ENCODE results near the gene GOT2. TPM values are rescaled to one million over a fixed set of nuclear protein-coding genes. Genes with fewer than 3 reads are reported as not detected.
A peak's percentile ranks its signal among the peaks of the same experiment; 100 is the strongest.
"Not testable (repeated sequence)": the region's sequence is repeated elsewhere in the genome, so short reads cannot be mapped to it uniquely, and the experiment has no call there.

Gene GOT2
- polyA plus RNA-seq, 10 donors: 49.0 to 64.0 (median 53.3) TPM

DNA sequence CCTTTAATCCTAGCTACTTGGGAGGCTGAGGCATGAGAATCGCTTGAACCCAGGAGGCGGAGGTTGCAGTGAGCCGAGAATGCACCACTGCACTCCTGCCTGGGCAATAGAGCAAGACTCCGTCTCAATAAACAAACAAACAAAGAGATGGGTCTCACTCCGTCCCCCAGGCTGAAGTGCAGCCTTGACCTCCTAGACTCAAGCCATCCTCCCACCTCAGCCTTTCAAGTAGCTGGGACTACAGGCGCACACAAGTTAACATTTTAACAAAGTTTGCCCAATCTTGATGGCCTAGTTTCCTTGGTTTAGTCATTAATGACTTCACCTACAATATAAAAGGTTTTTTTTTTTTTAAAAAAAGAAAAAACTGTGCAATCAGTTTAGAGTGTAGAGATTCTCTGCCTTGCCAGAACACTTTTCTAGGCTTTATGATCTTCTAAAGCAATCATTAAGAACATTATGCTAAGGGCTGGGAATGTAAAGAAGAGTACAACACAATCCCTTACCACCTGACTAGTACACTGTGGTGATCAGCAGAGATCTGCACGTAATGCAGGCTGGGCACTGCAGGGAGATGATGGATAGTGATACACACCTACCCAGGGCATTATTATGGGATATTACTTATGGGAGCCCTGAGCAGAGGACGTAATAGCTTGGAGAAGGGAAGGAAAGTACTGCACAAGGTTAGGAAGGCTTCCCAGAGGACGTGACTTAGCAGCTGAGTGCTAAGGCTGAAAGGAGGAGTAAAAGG is 6.9 kb downstream of the GOT2 start:
- DNase-seq: no peak

DNA sequence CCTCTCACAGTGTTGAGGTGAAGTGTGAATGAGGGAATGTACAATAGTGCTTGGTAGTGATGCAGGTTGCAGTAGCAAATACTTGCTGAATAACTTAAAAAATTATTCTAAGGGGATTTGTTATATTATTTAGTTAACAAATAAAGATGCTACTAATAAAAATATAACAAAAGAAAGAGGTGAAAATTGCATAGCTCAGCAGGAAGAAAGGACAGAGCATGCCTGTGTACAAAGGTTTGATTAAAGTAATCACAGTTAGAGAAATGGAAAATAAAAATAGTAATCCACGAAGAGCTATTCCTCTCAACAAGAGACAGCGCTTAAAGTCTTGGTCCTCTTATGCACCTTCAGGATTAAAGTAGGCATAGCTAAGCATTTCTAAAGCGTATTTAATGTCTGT is 11.0 kb downstream of the GOT2 start:
- no peak for DNase-seq

DNA sequence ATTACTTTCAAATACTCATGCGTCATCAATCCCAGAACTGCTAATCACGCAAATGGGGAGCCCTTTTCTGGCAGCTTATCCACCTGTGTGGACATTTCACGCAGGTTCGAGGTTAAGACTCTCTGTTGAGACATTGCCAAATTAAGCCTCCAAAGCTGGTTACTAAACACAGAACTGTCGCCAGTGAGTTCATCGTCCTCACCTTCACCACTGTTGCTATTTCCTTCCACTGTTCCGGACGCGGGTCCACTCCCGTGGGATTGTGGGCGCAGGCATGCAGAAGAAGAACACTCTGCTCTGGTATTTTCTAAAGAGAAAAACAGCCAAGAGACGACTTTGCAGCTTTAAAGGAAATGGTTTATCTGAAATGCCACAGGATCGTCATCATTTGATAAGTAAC is 16.1 kb downstream of the GOT2 start:
- no peak for DNase-seq

DNA sequence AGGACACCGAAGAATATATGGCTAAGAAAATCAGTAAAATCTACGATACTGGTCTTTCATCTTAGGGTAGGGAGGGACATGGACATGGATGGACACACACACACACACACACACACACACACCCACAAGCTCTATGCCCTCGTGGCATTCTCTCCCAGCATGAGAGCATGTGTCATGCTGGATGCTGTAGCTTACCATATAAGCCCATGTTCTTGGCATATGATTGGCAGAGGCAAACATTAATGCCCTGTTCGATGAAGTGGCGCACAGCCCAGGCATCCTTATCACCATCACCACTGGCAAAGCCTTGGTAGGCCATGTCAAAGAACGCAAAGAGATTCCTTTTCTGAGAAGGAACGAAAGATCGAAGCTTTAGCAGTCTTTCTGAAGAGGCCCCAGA is 17.6 kb downstream of the GOT2 start:
- no peak for DNase-seq

DNA sequence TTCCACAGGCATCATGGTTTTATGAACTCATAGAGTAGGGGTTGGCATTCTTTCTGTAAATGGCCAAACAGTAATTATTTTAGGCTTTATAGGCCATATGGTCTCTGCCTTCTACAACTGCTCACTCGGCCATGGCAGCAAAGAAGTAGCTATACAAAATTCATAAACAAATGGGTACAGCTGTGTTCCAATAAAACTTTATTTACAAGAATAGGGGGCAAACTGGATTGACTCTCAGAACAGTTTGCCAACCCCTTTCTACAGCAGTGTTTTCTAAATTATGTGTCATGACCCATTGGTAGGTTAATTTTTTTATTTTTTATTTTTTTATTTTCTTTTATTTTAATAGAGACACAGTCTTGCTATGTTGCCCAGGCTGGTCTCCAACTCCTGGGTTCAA is 20.4 kb downstream of the GOT2 start:
- DNase-seq: no peak

DNA sequence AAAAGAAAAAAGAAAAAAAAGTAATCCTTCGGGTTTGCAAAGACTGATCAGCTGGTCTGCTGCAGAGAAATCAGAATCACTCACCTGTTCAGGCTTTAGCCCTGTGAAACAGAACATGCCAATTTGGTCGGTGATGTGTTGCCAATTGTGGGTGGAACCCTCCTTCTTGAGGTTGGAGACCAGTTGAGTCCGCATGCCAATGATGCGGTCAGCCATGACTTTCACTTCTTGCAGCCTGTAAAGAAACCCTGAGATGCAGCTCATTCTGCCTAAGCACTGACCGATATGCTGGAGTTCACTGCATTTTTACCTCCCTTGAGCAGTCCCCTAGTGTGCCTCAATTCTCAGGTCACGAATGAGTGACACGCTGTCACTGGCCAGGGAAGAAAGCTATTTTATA is 24.8 kb downstream of the GOT2 start:
- no peak for DNase-seq

DNA sequence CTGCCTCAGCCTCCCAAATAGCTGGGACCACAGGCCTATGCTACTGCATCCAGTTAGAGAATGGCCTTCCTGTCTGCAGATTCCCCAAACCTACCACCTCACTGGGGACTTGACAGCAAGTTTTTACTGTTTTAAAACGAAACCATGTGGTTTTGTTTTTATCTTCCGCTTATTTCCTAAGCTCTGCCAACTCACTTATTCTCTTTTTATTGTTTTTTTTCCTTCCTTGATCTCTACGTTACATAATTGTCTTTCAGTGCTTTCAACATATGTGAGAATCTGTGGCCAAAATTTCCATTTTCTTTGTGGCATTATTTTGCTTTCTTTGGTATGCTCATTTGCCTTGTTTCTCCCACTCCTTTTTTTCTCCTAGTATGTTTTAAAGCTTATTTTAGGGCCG is 35.0 kb downstream of the GOT2 start:
- DNase-seq: no peak

DNA sequence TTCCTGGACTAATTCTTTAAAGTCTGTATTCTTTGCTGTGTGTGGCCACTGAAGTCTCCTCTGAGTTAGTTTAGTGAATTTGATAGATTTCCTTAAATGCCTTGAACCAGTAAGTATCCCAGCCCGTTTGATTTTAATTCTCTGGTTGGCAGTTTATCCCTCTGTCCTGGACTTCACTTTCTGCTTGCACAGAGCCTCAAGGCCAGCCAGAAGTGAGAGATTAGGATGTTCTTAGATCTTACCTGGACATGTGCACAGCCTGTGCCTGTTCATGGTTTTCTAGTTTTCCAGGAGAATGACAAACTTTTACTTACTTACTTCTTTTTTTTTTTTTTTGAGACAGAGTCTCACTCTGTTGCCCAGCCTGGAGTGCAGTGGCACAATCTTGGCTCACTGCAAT is 38.7 kb downstream of the GOT2 start:
- no peak for DNase-seq

DNA sequence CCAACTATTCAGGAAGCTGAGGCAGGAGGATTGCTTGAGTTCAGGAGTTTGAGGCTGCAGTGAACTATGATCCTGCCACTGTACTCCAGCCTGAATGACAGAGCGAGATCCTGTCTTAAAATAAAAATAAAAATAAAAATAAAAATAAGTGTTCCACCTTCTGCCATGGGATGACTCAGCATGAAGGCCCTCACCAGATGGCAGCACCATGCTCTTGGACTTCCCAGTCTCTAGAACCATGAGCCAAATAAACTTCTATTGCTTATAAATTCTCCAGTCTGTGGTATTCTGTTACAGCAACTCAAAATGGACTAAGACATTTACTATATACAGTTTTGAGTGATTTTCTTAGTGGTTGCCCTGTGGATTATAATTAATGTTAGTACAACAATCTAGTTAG is 41.7 kb downstream of the GOT2 start:
- DNase-seq: no peak

DNA sequence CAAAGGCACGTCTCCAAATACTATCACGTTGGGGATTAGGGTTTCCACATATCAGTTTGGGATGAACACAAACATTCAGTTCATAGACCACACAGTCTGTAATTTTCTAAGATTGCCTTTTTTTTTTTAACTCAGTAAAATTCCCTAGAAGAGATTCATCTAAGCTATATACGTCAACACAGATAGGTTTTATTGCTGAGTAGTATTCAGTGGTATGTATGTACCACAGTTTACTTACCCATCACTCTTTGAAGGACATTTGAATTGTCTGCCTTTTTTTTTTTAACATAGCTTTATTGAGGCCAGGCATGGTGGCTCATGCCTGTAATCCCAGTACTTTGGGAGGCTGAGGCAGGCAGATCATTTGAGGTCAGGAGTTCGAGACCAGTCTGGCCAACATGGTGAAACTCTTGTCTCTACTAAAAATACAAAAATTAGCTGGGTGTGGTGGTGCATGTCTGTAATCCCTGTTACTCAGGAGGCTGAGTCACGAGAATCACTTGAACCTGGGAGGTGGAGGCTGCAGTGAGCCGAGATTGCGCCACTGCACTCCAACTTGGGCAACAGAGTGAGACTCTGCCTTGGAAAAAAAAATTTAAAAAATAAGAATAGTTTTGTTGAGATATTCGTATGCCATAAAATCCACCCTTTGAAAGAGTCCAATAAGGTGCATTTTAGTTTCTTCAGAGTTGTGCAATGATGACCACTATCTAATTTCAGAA is 47.0 kb downstream of the GOT2 start:
- DNase-seq: peak in 1 of 3 donors; percentile 9

DNA sequence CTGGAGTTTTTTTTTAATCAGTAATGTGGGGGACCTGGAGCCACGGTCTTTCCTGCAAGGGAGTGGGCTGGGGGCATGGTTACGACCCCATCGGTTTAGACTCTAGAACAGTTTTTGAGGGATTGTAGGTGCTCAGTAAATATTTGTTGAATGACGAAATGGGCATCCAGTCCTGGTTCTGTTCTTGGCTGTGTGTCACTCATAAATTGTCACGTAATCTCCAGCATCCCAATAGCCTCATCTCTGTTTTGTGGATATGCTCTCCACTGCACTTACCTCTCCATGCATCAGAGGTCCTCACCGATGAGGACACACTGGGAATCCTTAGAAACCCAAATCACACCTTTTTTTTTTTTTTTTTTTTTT is 49.0 kb downstream of the GOT2 start:
- no peak for DNase-seq

DNA sequence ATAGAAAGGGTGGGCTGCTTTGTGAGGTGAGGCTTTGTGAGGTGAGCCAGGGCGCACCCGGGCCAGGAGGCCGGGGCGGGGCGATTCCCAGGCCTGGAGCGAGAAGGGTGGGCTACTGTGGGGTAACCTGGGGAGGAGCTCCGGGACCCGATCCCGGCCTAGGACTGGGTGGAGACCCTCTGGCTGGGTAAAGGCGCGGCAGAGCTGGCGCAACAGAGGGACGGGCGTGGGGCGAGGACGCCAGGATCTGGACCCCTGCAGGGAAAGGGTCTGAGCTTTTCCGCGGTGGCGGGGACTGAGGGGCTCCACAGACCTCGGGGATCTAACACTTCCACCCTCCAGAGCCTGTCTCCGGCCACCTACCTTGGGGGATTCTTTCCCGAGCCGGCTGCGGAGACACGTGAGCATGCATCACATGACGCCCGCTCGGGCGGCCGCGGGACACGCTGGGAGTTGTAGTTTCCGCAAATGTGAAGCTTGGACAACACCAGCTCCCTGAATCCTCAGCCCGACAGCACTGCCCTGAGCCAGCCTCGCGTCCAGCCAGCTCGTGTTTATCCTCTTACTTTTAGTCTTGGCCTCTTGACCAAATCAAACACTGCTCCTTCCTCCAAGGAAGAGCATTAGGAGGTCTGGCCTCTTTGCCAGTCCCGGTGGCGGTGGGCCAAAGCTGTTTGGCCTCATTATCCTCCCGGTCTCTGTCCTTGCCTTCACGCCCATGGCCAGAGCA is 49.6 kb downstream of the GOT2 start, which contains the start of gene SLC38A7:
Gene SLC38A7, minus strand, starts transcription at position 417 of the 730 bp plus-strand sequence. CDS start 4,644 bp downstream, outside the sequence.
- DNase-seq: peak; percentile 75 to 94 (median 86)

DNA sequence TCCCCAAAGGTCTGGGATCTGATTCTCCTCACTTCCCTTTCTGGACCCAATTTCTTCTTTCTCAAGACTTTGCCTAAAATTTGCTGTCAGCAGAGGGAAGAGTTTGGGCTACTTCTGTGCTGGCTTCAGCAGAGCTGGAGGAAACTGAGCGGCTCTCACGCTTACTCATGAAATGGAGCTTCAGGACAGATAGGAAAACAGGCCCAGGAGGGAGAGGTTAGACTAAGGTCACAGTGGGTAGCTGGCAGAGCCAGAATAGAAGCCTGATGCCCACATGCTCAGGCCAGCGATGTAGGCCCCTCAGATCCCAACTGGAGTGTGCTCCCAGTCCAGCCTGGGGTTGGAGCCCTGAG is 50.1 kb downstream of the GOT2 start:
- no peak for DNase-seq

DNA sequence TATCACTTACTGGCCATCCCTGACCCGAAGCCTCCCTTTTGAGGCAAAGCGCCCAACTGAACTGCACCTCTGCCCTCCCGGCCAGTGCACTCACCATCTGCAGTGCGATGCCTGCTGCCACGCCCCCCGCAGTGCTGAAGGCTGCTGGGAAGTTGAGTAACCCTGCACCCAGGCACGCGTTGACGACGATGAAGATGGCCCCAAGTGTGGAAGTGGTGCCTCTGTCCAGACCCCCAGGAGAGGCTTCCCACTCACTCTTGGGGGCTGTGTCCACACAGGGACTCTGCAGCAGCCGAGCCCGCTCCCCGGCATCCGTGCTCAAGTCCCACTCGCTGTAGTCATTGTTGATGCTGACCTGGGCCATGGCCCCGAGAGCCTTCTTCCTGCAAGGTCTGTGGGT is 54.4 kb downstream of the GOT2 start:
- no peak for DNase-seq

DNA sequence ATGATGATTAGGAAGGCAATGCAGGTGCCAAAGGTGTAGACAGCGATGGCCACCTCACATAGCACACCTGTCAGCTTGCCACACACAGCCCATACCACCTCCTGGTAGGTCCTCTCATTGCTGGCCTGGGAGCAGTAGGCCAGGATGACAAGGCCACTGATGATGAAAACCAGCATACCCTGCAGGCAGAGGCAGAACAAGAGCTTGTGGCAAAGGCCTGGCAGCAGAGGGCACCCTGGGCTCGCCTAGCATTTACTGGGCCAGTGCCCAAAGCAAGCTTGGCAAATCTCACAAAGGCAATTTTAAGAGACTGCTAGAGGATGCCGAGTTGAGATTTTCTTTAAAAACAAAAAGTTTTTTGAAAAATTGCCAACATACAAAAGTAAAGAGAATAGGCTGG is 55.4 kb downstream of the GOT2 start:
- DNase-seq: no peak

DNA sequence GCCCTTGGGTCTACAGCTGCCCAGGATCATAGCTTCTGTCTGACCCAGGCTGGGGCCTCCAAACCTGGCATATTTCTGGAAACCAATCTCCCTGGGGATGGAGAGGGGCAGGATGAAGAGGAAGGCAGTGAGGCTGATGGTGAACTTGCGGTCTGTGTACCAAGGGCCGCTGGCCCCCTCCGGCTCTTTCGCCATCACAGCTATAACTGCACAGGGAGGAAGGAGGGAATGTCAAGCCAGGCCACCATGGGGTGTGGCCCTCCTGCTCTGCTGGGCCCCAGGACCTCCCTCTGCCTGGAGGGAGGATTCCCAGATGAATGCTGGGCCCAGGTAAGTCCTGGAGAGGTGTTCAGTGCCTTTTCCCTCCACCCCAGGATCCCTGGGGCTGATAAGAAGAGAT is 55.8 kb downstream of the GOT2 start:
- DNase-seq: no peak

DNA sequence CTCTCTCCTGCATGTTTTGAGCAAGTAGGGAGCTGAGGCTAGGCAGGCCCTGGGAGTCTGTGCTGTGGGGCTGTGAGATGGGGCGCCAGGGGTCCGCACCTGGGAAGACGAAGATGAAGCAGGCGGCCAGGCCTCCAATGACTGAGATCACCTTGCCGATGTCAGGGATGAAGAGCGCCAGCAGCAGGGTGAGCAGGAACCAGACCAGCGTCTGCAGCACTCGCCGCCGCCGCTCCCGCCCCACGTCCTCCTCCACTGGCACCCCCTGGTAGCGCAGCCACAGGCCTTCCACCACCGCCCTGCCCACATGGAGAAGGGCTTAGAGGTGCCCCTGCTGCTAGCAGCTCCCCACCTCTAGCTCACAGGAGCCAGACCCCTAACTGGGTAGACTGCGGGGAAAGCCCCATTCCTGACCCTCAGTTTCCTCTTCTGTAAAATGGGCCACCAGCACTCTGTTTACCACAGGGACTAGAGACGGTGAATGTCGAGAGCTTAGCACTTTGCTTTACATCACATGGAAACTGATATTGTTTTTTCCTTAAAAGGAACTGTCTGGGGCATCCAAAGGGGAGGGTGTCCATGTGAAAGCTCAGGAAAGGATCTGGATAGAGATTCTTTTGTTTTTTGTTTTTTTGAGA is 63.1 kb downstream of the GOT2 start:
- no peak for DNase-seq

DNA sequence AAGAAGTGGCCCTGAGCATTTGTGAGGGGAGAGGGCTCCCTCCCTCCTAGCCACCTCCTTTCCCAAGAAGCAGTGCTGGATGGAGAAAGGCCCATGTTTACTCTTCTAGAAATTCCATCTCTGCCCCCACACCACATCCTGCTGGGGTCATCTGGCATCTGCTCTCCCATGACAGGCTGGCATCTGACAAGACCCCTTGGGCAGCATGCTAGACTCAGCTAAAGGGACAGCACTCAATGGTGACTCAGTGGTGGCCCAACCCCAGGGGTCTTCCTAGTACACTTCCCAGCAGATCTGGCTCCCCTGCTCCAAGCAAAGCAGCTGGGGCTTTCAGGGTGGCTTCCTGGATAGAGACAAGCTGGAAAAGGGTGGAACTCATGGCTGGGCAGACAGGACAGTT is 63.9 kb downstream of the GOT2 start:
- DNase-seq: no peak

DNA sequence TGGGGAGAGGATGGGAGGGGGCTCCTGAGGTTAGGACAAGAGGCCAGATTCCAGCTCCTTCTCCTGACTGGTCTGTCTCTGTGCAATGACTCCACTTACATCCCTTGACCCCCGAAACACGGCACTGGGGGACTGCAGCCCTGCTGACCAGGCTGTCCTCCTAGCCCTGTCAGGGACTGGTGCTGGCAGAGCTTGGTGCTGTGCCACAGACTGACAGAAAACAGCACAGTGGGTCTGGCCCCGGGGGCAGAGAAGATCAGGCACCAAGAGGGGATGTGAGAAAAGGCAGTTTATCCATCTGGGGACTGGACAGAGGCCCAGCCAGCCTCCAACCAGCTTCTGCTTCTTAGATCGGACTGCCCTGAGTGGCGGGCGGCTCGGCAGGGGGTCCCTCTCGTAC is 68.9 kb downstream of the GOT2 start:
- DNase-seq: no peak

DNA sequence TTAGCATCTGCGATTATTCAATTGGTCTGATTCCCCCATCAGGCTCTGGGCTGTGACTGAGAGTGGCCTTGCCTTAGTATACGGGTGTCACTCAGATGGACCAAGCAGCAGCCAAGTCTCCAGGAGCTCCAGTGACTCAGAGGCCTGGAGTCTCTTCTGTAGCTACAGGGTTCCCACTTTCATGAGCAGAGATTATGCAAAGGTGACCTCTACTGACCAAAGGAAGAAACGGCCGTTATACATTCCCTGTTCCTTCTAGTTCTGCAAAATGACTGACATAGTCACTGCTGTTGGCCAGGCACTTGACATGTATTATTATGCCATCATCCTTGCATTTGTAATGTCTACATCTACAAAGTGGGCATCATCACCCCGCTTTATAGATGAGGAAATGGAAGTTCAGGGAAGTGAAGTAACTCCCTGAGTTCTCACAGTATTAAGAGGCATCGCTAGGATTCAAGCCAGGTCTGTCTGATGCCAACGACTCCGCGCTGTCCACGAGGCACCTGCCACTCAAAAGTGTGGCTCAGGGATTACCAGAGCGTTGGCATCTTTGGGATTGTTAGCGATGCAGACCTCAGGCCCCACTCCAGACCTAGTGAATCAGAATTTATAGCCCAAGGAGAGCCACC is 72.8 kb downstream of the GOT2 start:
- DNase-seq: peak; percentile 69 to 81 (median 69)

DNA sequence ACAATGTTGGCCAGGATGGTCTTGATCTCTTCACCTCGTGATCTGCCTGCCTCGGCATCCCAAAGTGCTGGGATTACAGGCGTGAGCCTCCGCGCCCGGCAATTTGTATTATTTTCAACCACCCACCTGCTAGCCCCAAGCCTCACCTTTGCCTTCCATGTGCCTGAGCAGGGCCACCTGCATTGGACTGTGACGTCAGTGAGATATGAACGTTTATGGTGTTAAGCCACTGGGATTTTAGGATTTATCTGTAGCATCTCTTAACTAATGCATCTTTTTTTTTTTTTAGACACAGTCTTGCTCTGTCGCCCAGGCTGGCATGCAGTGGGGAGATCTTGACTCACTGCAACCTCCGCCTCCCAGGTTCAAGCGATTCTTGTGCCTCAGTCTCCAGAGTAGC is 74.2 kb downstream of the GOT2 start:
- not testable (repeated sequence) for DNase-seq

DNA sequence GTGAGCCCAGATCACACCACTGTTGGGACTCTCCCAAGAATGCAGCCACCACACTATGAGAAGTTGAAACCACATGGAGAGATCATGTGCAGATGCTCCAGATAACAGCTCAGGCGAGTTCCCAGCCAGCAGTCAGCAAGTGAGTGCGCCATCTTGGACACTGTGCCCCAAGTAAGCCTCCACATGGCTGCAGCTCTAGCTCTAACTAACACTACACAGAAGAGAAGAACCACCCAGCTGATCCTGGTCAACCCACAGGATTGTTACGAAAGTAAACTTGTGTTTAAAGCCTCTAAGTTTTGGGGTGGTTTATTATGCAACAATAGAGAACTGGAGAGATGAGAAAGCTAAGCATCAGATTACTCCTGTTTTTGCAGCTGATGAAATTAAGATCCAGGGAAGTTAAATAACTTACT is 75.3 kb downstream of the GOT2 start:
- DNase-seq: no peak
